HL-60 (cell line): ENCODE results near the gene SMIM22.

Source experiments
- DNase-seq, 2 experiments: peaks; one replicate each; pipeline ENCODE4 v3.0.0-alpha.2; 2010 to 2020; ENCODE audit warnings: low read depth in 1 of 2, low spot score in 1 of 2
- H3K27ac ChIP-seq: fragments of 250-450 bp; sonication (Bioruptor Pico); replicated peaks from 2 replicates; pipeline ENCODE4 v1.5.1; 2020; ENCODE audit warnings: mild to moderate bottlenecking, moderate library complexity
- H3K27me3 ChIP-seq: fragments of 250-450 bp; sonication (Bioruptor Pico); 2 replicates; pipeline ENCODE4 v1.5.1; 2021; ENCODE audit warnings: mild to moderate bottlenecking, moderate library complexity; ENCODE audit not compliant: insufficient read depth, poor library complexity, severe bottlenecking
- H3K4me3 ChIP-seq: replicated peaks from 2 replicates; pipeline ENCODE4 v1.5.1; 2011; ENCODE audit warnings: mild to moderate bottlenecking, control low read depth, low read length; ENCODE audit not compliant: insufficient read depth
- GABPA ChIP-seq: IDR thresholded peaks from 2 replicates; pipeline ENCODE4 v1.6.1; 2012; ENCODE audit warnings: low read depth
- POLR2AphosphoS5 ChIP-seq: IDR thresholded peaks from 2 replicates; pipeline ENCODE4 v1.6.1; 2012; ENCODE audit warnings: low read depth
- SPI1 ChIP-seq: IDR thresholded peaks from 2 replicates; pipeline ENCODE4 v1.6.1; 2012; ENCODE audit warnings: low read depth, mild to moderate bottlenecking, borderline replicate concordance
- TF ChIP-seq, protein P1 (sequence below): IDR thresholded peaks from 2 replicates; pipeline ENCODE4 v1.6.1; 2012; ENCODE audit warnings: low read depth; ENCODE audit not compliant: insufficient replicate concordance
- TF ChIP-seq, protein P2 (sequence below): IDR thresholded peaks from one replicate; pipeline ENCODE4 v1.5.1; 2011; ENCODE audit warnings: low read length, control low read depth, inconsistent platforms; ENCODE audit not compliant: insufficient read depth

SMIM22 gene

GRCh38 chr16:4802659-4803287, 7.6 kb downstream of the SMIM22 start:
- peak overlapping the region; percentile 71 for H3K4me3 ChIP-seq
- peak overlapping the region; percentile 85 for H3K27ac ChIP-seq
- peak; percentile 80 to 94 for DNase-seq
- TF ChIP-seq, protein P1, sequence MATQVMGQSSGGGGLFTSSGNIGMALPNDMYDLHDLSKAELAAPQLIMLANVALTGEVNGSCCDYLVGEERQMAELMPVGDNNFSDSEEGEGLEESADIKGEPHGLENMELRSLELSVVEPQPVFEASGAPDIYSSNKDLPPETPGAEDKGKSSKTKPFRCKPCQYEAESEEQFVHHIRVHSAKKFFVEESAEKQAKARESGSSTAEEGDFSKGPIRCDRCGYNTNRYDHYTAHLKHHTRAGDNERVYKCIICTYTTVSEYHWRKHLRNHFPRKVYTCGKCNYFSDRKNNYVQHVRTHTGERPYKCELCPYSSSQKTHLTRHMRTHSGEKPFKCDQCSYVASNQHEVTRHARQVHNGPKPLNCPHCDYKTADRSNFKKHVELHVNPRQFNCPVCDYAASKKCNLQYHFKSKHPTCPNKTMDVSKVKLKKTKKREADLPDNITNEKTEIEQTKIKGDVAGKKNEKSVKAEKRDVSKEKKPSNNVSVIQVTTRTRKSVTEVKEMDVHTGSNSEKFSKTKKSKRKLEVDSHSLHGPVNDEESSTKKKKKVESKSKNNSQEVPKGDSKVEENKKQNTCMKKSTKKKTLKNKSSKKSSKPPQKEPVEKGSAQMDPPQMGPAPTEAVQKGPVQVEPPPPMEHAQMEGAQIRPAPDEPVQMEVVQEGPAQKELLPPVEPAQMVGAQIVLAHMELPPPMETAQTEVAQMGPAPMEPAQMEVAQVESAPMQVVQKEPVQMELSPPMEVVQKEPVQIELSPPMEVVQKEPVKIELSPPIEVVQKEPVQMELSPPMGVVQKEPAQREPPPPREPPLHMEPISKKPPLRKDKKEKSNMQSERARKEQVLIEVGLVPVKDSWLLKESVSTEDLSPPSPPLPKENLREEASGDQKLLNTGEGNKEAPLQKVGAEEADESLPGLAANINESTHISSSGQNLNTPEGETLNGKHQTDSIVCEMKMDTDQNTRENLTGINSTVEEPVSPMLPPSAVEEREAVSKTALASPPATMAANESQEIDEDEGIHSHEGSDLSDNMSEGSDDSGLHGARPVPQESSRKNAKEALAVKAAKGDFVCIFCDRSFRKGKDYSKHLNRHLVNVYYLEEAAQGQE, result no peak
- TF ChIP-seq GABPA (no peak), POLR2AphosphoS5 (peak; percentile 55; the same call in 1 of the 2 replicates), SPI1 (no peak)
- TF ChIP-seq, protein P2, sequence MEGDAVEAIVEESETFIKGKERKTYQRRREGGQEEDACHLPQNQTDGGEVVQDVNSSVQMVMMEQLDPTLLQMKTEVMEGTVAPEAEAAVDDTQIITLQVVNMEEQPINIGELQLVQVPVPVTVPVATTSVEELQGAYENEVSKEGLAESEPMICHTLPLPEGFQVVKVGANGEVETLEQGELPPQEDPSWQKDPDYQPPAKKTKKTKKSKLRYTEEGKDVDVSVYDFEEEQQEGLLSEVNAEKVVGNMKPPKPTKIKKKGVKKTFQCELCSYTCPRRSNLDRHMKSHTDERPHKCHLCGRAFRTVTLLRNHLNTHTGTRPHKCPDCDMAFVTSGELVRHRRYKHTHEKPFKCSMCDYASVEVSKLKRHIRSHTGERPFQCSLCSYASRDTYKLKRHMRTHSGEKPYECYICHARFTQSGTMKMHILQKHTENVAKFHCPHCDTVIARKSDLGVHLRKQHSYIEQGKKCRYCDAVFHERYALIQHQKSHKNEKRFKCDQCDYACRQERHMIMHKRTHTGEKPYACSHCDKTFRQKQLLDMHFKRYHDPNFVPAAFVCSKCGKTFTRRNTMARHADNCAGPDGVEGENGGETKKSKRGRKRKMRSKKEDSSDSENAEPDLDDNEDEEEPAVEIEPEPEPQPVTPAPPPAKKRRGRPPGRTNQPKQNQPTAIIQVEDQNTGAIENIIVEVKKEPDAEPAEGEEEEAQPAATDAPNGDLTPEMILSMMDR, result no peak
- no peaks in the 10 kb centered on the region for H3K27me3 ChIP-seq

DNA sequence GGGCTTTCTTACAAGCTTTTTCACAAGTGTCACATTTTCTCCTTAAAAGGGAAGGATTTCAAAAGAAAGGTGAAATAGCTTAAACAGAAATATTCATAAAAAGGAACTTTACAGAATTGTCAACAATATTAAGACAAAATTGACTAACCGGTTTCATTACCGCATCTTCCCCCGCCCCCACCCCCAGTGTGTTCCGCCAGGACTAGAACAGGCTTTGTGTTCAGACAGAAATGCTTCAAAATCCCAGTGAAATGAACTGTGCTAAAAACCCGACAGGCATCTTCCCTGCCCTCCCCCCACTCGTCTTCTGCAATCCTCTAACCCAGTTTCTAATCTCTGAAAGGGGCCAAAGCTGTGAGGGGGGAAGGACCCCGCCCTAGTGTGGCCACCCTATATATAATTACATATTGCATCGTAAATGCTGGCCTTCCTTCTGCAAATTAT, 8.3 kb downstream of the SMIM22 start:
- Histone ChIP-seq H3K4me3 (peak overlapping the region; percentile 71), H3K27me3 (no peaks in the 10 kb centered on the region), H3K27ac (peak overlapping the region; percentile 85)
- TF ChIP-seq POLR2AphosphoS5 (0 out of 2 replicates have a peak, but pooled peaks have one; percentile 6), SPI1 (no peak)
- DNase-seq, result peak; percentile 42 to 52

- H3K27me3 ChIP-seq, result no peaks in the 10 kb centered on the region
- peak overlapping the region; percentile 85 for H3K27ac ChIP-seq
- no peak for DNase-seq
- TF ChIP-seq POLR2AphosphoS5 (0 out of 2 replicates have a peak, but pooled peaks have one; percentile 4), GABPA (no peak)
- H3K4me3 ChIP-seq, result no peak overlapping the region
Measured at GRCh38 chr16:4803898-4804762, 9.0 kb downstream of the SMIM22 start.

GRCh38 chr16:4805231-4805630, 10.1 kb downstream of the SMIM22 start:
- H3K27ac ChIP-seq, result no peak overlapping the region
- no peak for DNase-seq
- TF ChIP-seq, protein P1, result no peak
- TF ChIP-seq, protein P2, result no peak
- TF ChIP-seq POLR2AphosphoS5 (no peak), GABPA (no peak), SPI1 (no peak)
- H3K4me3 ChIP-seq, result no peak overlapping the region
- H3K27me3 ChIP-seq, result no peaks in the 10 kb centered on the region
